SK-N-DZ (cell line): ENCODE data around the gene PRKG1.
"Not testable (repeated sequence)": the region's sequence is repeated elsewhere in the genome, so short reads cannot be mapped to it uniquely, and the experiment has no call there.

Experiments used
- DNase-seq: peaks from one replicate; pipeline ENCODE4 v3.0.0-alpha.2; 2015; ENCODE audit warnings: low spot score

Gene PRKG1

GRCh38 chr10:51117053-51117660, 42.9 kb downstream of the PRKG1 start:
- DNase-seq: no peak

- DNase-seq: no peak
Observed at GRCh38 chr10:51117794-51118193, 43.5 kb downstream of the PRKG1 start.

GRCh38 chr10:51119441-51119840, 45.2 kb downstream of the PRKG1 start:
- DNase-seq: no peak

GRCh38 chr10:51121861-51122260, 47.6 kb downstream of the PRKG1 start:
- no peak for DNase-seq

- no peak for DNase-seq
Observed at GRCh38 chr10:51124852-51125251, 50.6 kb downstream of the PRKG1 start.

- DNase-seq: no peak
Observed at GRCh38 chr10:51125518-51125917, 51.2 kb downstream of the PRKG1 start.

- DNase-seq: no peak
Observed at GRCh38 chr10:51129946-51130544, 55.8 kb downstream of the PRKG1 start.

GRCh38 chr10:51137756-51138529, 63.7 kb downstream of the PRKG1 start:
- no peak for DNase-seq

- DNase-seq: no peak
Observed at GRCh38 chr10:51139176-51139575, 64.9 kb downstream of the PRKG1 start.

GRCh38 chr10:51141010-51141409, 66.7 kb downstream of the PRKG1 start:
- DNase-seq: no peak

GRCh38 chr10:51144161-51144781, 70.0 kb downstream of the PRKG1 start:
- no peak for DNase-seq

GRCh38 chr10:51145375-51145774, 71.1 kb downstream of the PRKG1 start:
- DNase-seq: no peak

- DNase-seq: no peak
Observed at GRCh38 chr10:51147644-51148399, 73.5 kb downstream of the PRKG1 start.

- DNase-seq: no peak
Observed at GRCh38 chr10:51156926-51157325, 82.6 kb downstream of the PRKG1 start.

GRCh38 chr10:51158832-51159231, 84.5 kb downstream of the PRKG1 start:
- no peak for DNase-seq

GRCh38 chr10:51159841-51160240, 85.6 kb downstream of the PRKG1 start:
- no peak for DNase-seq

- no peak for DNase-seq
Observed at GRCh38 chr10:51162002-51162401, 87.7 kb downstream of the PRKG1 start.

GRCh38 chr10:51163380-51164049, 89.2 kb downstream of the PRKG1 start:
- not testable (repeated sequence) for DNase-seq

GRCh38 chr10:51168086-51168815, 94.0 kb downstream of the PRKG1 start:
- no peak for DNase-seq

GRCh38 chr10:51169111-51169510, 94.8 kb downstream of the PRKG1 start:
- DNase-seq: no peak
